Measurements from ENCODE around the gene PAPPA.

DNA sequence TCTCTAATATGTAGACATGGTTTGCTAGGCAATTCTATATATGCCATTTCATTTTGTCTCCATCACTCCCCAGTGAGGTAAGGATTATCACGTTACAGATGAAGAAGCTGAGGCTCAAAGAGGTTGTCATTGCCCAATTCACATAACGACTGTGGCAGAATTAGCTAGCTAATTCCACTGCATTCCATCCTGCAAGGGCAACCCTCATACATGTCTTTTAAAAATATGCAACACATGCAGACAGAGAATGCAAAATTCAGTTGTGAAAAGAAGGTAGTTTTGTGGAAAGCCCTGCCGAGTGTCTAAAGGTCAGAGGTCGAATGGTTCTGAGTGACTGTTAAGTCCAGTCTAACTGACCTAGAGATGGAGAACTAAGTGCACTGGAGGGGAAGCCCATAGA is 219.2 kb downstream of the PAPPA start:
- TF ChIP-seq, protein P1, sequence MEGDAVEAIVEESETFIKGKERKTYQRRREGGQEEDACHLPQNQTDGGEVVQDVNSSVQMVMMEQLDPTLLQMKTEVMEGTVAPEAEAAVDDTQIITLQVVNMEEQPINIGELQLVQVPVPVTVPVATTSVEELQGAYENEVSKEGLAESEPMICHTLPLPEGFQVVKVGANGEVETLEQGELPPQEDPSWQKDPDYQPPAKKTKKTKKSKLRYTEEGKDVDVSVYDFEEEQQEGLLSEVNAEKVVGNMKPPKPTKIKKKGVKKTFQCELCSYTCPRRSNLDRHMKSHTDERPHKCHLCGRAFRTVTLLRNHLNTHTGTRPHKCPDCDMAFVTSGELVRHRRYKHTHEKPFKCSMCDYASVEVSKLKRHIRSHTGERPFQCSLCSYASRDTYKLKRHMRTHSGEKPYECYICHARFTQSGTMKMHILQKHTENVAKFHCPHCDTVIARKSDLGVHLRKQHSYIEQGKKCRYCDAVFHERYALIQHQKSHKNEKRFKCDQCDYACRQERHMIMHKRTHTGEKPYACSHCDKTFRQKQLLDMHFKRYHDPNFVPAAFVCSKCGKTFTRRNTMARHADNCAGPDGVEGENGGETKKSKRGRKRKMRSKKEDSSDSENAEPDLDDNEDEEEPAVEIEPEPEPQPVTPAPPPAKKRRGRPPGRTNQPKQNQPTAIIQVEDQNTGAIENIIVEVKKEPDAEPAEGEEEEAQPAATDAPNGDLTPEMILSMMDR (IDR thresholded peaks at IDR 0.05): no peak
- TF ChIP-seq POLR2A (IDR thresholded peaks at IDR 0.05): no peak
